ENCODE results near the gene RHBG. TPM values are rescaled to one million over a fixed set of nuclear protein-coding genes. Genes with fewer than 3 reads are reported as not detected.

The RHBG gene
- total RNA-seq, 1 experiment from 2014 or later = not detected

DNA sequence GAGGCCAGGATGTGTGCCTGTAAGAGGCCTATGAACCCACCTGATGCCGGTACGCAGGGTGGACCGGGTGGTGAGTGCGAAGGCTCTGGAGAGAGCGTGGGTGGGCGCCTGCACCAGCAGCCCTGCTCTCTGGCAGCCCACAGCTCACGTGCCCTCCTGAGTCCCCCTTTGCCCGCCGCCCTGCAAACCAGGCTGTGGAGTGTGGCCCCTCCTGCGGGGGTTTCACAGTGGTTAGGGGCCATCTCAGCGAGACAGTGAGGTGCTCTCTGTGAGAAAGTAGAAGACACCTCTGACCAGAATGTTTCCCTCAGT, 22.3 kb downstream of the RHBG start:
- Histone ChIP-seq H3K4me3 (no peak overlapping the region), H3K27me3 (no peaks in the 10 kb centered on the region), H3K36me3 (no peaks in the 10 kb centered on the region), H3K9me3 (no peaks in the 10 kb centered on the region)
- DNase-seq = no peak

DNA sequence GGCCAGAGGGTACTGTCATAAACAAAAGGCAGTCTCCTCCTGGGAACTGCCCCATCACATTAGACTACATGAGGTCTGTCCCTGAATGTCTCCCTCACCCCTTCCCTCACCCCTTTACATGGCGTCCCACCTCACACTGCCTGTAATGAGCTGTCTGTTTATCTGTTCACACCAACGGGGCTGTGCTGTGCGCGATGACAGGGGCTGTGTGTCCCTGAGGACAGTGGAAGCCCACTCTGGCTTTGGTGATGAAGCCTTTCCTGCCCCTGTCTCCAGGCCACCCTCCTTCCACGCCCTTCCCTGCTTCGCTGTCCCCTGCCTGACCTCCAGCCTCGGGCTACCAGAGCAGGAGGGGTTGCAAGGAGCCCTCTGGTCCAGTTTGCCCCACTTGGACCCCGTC, 22.7 kb downstream of the RHBG start:
- Histone ChIP-seq H3K27me3 (no peaks in the 10 kb centered on the region), H3K9me3 (no peaks in the 10 kb centered on the region), H3K4me3 (no peak overlapping the region), H3K36me3 (no peaks in the 10 kb centered on the region)
- DNase-seq = no peak

DNA sequence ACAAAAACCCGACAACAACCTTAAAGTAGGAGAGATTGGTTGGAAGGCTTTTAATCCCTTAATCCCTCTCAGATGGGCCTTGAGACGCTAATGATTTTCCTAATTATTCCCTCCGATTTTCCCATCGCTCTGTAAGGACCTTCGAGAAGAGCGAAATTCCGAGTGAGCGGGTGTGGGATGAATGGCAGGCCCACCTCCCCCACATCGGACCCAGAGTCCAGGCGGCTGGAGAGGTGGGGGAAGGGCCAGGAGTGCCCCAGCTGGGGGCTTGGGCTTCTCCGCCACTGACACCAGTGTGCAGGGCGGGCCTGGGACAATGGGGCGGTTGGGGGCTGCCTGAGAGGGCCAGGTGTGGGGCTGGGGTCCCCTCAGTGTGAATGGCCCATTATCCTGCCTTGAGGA, 23.4 kb downstream of the RHBG start:
- DNase-seq = no peak
- Histone ChIP-seq H3K27me3 (no peaks in the 10 kb centered on the region), H3K36me3 (no peaks in the 10 kb centered on the region), H3K4me3 (no peak overlapping the region), H3K9me3 (no peaks in the 10 kb centered on the region)

- Histone ChIP-seq H3K9me3 (no peaks in the 10 kb centered on the region), H3K27me3 (no peaks in the 10 kb centered on the region), H3K36me3 (no peaks in the 10 kb centered on the region), H3K4me3 (no peak overlapping the region)
- DNase-seq = no peak
Observed at GRCh38 chr1:156393095-156393494, 24.1 kb downstream of the RHBG start.

DNA sequence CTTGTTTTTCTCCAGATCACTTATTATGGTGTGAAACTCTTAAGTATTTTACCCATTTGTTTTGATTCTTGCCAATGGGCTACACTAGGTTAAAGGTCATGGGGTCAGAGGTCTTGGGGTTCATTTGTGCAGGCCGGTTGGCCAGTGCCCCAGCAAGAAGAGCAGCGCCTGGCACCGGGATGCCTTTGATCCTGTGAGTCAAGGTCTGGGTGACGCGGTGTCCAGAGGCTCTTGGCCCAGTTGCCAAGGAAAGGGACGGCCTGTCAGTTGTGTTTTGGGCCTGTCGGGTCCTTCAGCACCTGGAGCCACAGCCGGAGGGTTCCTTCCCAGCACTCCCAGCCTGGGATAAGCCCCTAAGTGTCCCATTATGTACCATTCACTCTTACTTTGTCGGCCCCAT, 25.1 kb downstream of the RHBG start:
- H3K36me3 ChIP-seq = no peaks in the 10 kb centered on the region
- DNase-seq = no peak
- no peaks in the 10 kb centered on the region for H3K27me3 ChIP-seq
- no peaks in the 10 kb centered on the region for H3K9me3 ChIP-seq
- H3K4me3 ChIP-seq = no peak overlapping the region

DNA sequence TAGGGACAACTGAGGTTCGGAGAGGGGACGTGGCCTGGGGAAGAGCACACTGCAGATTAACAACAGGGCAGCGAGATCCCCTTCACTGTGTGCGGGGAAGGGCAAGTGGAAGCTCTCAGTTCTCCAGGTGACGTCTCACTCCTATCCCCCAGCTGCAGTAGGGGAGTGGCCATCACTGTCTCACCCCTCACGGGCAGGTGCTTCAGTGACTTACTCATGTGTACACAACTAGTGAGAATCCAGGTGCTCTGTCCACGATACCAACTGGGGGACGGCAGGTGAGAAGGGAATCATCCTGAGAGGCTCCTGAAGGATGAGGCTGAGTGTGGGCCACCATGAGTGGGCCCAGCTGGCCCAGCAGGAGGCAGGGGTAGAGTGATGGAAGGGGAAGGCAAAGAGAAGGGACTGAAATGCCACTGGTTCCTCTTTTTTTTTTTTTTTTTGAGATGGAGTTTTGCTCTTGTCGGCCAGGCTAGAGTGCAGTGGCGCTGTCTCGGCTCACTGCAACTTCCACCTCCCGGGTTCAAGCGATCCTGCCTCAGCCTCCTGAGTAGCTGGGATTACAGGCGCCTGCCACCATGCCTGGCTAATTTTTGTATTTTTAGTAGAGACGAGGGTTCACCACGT, 25.9 kb downstream of the RHBG start:
- Histone ChIP-seq H3K36me3 (no peaks in the 10 kb centered on the region), H3K4me3 (no peak overlapping the region), H3K9me3 (no peaks in the 10 kb centered on the region), H3K27me3 (no peaks in the 10 kb centered on the region)
- DNase-seq = no peak

- DNase-seq = no peak
- peaks cover 10% of the 10 kb centered on the region for H3K27me3 ChIP-seq
- no peak overlapping the region for H3K4me3 ChIP-seq
- H3K36me3 ChIP-seq = no peaks in the 10 kb centered on the region
- H3K9me3 ChIP-seq = no peaks in the 10 kb centered on the region
Observed at GRCh38 chr1:156399355-156400125, 30.5 kb downstream of the RHBG start.

DNA sequence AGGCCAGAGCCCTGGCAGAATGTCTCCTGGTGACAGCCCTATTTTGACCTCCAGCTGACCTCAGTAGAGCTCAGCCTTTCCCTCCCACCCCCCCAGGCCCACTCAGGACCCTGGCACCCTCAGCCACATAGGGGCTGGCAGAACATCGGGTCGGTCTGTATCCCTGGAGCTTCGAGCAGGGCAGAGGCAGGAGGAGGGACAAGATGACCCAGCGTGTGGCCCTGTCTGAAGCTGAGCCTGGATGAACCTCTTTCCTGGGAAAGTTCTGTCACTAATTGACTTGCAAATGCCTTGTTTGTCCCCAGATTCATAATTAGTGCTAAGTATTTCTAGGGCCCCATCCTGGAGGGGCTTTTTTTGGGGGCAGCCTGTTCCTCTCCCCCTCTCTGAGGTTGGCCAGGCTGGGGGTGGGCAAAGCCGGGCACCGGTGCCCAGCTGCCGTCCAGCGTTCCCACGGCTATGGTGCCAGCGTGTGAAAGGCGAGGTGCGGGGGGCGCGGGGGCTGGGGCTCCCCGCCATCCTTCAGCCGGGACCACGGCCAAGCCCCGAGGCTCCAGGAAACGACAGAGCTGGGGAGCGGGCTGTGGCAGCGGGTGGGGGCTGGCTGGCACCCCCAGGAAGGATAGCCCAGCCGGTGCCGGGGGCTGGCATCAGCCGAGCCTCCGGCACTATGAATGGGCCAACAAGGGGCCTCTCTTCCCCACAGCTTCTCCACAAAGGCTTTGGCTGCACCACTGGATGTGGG, 31.4 kb downstream of the RHBG start:
- no peak for DNase-seq
- H3K4me3 ChIP-seq = no peak overlapping the region
- H3K27me3 ChIP-seq = peaks cover 18% of the 10 kb centered on the region
- H3K36me3 ChIP-seq = no peaks in the 10 kb centered on the region
- H3K9me3 ChIP-seq = no peaks in the 10 kb centered on the region

DNA sequence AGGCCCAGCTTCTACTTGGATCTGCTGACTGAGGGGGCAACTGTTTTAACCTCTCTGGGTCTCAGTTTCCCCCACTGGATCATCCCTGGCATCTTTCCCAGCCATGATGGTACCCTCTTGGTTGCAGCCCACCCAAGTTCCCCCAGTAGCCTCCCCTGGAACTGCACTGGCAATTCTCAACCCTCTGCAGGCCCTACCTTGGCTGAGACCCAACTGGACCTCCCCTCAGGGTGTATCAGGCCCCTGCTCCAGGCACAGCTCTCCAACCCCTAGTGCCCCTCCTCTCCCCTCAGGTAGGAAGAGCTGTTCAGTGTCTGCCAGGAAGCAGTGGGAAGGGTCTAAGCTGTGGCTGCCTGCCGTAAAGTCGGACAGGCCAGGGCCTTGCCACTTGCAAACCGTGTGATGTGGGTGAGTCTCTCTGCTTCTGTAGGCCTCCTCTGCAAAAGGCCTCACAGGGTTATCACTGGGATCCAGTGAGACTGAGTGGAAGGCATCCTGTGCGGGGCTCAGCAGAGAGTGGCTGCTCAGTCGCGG, 32.1 kb downstream of the RHBG start:
- Histone ChIP-seq H3K9me3 (no peaks in the 10 kb centered on the region), H3K4me3 (no peak overlapping the region), H3K36me3 (no peaks in the 10 kb centered on the region), H3K27me3 (peaks cover 25% of the 10 kb centered on the region)
- no peak for DNase-seq

DNA sequence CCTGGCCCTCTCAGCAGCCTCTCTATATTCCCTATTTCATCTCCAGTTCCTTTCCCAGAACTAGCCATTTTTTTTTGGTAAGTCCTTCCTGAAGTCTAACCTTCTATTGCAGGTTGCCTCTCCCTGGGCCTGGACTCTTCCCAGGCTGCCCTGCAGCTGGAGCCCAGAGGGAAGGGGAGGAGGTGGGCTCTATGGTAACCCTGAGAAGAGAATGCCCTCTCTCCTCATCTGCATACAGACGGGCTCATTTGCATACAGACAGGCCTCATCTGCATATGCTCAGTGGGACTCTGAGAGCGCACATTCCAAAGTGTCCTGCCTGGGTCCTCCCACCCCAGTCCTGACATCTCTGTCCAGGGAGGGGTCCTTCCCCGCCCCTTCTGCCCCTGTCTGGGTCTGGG, 32.7 kb downstream of the RHBG start:
- no peaks in the 10 kb centered on the region for H3K36me3 ChIP-seq
- DNase-seq = no peak
- H3K27me3 ChIP-seq = peaks cover 28% of the 10 kb centered on the region
- H3K4me3 ChIP-seq = no peak overlapping the region
- H3K9me3 ChIP-seq = no peaks in the 10 kb centered on the region

- no peak for DNase-seq
- Histone ChIP-seq H3K9me3 (no peaks in the 10 kb centered on the region), H3K27me3 (peaks cover 35% of the 10 kb centered on the region), H3K36me3 (no peaks in the 10 kb centered on the region), H3K4me3 (no peak overlapping the region)
Observed at GRCh38 chr1:156402331-156403020, 33.5 kb downstream of the RHBG start.

DNA sequence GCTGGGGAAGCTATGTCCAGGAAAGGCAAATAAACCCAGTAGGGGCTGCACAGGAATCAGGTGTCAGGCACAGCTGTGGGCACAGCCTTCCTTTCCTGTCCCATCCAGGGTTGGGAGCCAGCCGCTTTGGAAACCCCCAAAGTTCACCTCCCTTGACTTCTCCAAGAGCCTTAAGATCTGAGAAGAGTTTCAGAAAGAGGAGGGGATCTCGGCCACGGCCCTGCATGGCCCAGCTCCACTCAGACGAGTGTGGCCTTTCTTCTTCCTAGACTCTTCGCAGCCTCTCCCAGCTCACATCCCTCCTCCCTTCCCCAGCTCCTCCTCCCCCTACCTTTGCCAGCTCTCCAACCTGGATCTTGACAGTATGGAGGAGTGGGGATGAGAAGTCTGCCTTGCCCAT, 36.7 kb downstream of the RHBG start:
- no peaks in the 10 kb centered on the region for H3K9me3 ChIP-seq
- DNase-seq = no peak
- no peaks in the 10 kb centered on the region for H3K36me3 ChIP-seq
- peaks cover 51% of the 10 kb centered on the region for H3K27me3 ChIP-seq
- no peak overlapping the region for H3K4me3 ChIP-seq

DNA sequence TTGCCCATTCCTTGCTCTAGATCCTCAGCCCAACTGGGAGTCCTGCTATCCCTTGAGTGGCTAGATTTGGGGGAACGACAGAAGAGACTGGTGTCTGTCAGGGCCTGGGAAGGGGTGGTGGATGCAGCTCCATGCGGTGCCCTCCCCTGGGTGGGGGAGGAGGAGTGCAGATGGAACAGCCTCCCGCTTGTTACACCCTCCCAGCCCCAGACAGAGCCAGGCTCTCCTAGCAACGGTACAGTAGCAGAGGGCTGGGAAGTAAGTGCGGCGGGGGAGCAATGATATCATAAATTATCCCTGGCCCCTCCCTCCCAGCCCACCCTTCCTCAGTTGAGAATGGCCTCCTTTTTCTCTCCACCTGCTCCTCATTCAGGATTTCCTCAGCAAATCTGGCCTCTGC, 37.2 kb downstream of the RHBG start:
- H3K4me3 ChIP-seq = no peak overlapping the region
- DNase-seq = no peak
- no peaks in the 10 kb centered on the region for H3K9me3 ChIP-seq
- H3K27me3 ChIP-seq = peaks cover 51% of the 10 kb centered on the region
- no peaks in the 10 kb centered on the region for H3K36me3 ChIP-seq

GRCh38 chr1:156407344-156407743, 38.3 kb downstream of the RHBG start:
- no peaks in the 10 kb centered on the region for H3K36me3 ChIP-seq
- H3K9me3 ChIP-seq = no peaks in the 10 kb centered on the region
- peaks cover 55% of the 10 kb centered on the region for H3K27me3 ChIP-seq
- DNase-seq = no peak
- H3K4me3 ChIP-seq = no peak overlapping the region

GRCh38 chr1:156407760-156408159, 38.7 kb downstream of the RHBG start:
- Histone ChIP-seq H3K27me3 (peaks cover 53% of the 10 kb centered on the region), H3K36me3 (no peaks in the 10 kb centered on the region), H3K9me3 (no peaks in the 10 kb centered on the region), H3K4me3 (no peak overlapping the region)
- DNase-seq = no peak

DNA sequence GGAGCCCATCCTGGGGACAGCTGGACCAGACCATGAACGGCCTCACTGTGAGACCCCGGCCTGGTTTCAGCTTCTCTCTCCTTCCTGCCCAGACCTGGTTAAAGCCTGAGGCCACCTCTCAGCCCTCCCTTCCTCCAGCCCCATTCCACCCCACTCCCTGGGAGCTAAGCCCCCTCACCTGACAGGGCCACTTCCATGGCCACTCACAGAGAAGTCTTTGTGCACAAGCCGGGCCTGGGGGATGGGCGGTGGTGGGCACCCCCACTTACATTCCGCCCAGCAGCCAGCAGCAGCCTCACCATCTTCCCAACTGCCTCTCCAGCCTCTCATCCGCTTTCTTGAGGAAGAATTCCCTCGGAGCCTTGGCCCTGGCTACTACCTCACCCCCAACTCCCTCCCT, 40.4 kb downstream of the RHBG start:
- H3K36me3 ChIP-seq = no peaks in the 10 kb centered on the region
- H3K9me3 ChIP-seq = no peaks in the 10 kb centered on the region
- peaks cover 52% of the 10 kb centered on the region for H3K27me3 ChIP-seq
- H3K4me3 ChIP-seq = no peak overlapping the region
- DNase-seq = no peak

DNA sequence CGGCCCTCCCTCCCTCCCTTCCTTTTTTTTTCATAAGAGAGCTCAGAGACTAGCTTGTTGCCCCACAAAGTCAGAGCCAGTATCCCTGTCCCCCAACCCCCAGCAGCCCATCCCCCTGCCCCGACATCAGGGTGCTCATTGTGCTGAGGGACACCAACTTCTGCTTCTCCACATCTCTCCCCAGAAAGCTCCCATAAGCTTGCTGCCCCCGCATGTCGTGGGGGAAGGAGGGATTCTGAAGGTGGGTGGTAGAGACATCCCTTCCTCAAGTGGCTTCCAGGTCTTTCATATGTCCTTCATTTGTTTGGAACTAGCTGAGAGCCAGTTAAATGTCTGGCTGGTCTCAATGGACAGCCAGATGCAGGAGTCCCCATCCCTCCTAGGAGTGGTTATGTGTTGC, 41.2 kb downstream of the RHBG start:
- DNase-seq = no peak
- H3K27me3 ChIP-seq = peaks cover 52% of the 10 kb centered on the region
- H3K9me3 ChIP-seq = no peaks in the 10 kb centered on the region
- no peaks in the 10 kb centered on the region for H3K36me3 ChIP-seq
- H3K4me3 ChIP-seq = no peak overlapping the region

All from MG63 (cell line).